Fibroblast of the aortic adventitia (primary cell): ENCODE data around the gene ZNF662. TPM values are rescaled to one million over a fixed set of nuclear protein-coding genes. Genes with fewer than 3 reads are reported as not detected.

Experiments used
- total RNA-seq: library from RNA; depleted of rRNA; stranded (reverse); fragments of >200 nt; gene quantifications from 2 replicates; pipeline ENCODE4 v1.2.3, GENCODE V29; 2012; ENCODE audit warnings: low replicate concordance

The ZNF662 gene
- total RNA-seq, 1 donor = 2.6 TPM

Other genes starting within 250 kb of the ZNF662 start
- gene KLHL40, start 220.6 kb upstream of the ZNF662 start, total RNA-seq = not detected in 2 replicates
- gene HHATL, start 203.3 kb upstream of the ZNF662 start, total RNA-seq = not detected in 2 replicates
- 0.27 and 8.6 TPM in 2 replicates for gene CCDC13, start 132.9 kb upstream of the ZNF662 start, total RNA-seq
- gene HIGD1A, start 101.7 kb upstream of the ZNF662 start, total RNA-seq = 75.1 and 163 TPM in 2 replicates
- under 0.01 and 0.41 TPM in 2 replicates for gene ACKR2, start 96.7 kb upstream of the ZNF662 start, total RNA-seq
- gene CYP8B1, start 30.3 kb upstream of the ZNF662 start, total RNA-seq = not detected in 2 replicates
- gene GASK1A, start 73.2 kb downstream of the ZNF662 start, total RNA-seq = 0.63 and 0.82 TPM in 2 replicates
- 6.9 and 9.3 TPM in 2 replicates for gene POMGNT2, start 199.9 kb downstream of the ZNF662 start, total RNA-seq